HFFc6 (cell line): ENCODE data around the gene NEXMIF. TPM values are rescaled to one million over a fixed set of nuclear protein-coding genes. Genes with fewer than 3 reads are reported as not detected.
A peak's percentile ranks its signal among the peaks of the same experiment; 100 is the strongest.

Source experiments
- DNase-seq: peaks from one replicate; pipeline ENCODE4 v3.0.0-alpha.2; 2018
- H3K27ac Mint-ChIP-seq: 2 replicates; pipeline ENCODE4 v1.8.0; 2020; ENCODE audit warnings: mild to moderate bottlenecking, mixed read lengths
- H3K27me3 Mint-ChIP-seq: 2 replicates; pipeline ENCODE4 v1.8.0; 2021; ENCODE audit warnings: mild to moderate bottlenecking, moderate library complexity, mixed read lengths; ENCODE audit not compliant: insufficient read depth
- H3K36me3 Mint-ChIP-seq: 2 replicates; pipeline ENCODE4 v1.8.0; 2021; ENCODE audit warnings: low read depth, mixed read lengths
- H3K4me1 Mint-ChIP-seq: 2 replicates; pipeline ENCODE4 v1.8.0; 2020; ENCODE audit warnings: low read depth, mixed read lengths
- H3K4me3 Mint-ChIP-seq: 2 replicates; pipeline ENCODE4 v1.8.0; 2020; ENCODE audit warnings: mild to moderate bottlenecking, moderate library complexity, mixed read lengths
- H3K9me3 Mint-ChIP-seq: 2 replicates; pipeline ENCODE4 v1.8.0; 2020; ENCODE audit warnings: mild to moderate bottlenecking, mixed read lengths
- CTCF ChIP-seq: fragments of 200-600 bp; sonication (generic); IDR thresholded peaks from 2 replicates; pipeline ENCODE4 v1.5.0; 2021; ENCODE audit warnings: antibody characterized with exemption, mild to moderate bottlenecking
- total RNA-seq, 6 experiments: library from RNA; stranded (reverse); fragmentation: NEBNext Ultra II Directional; extraction: Animal tissue kit (Norgen Biotek cat#: 25700); gene quantifications; 2 replicates in 1 of 6; 3 replicates in 5 of 6; pipeline ENCODE4 v1.2.3, GENCODE V29; 2021

NEXMIF gene
- total RNA-seq, 6 experiments from 2014 or later: not detected

GRCh38 chrX:74788545-74789086 is 136.6 kb downstream of the NEXMIF start:
- Mint-ChIP-seq H3K4me1 (no peaks in the 10 kb centered on the region), H3K4me3 (no peak overlapping the region), H3K27me3 (no peaks in the 10 kb centered on the region), H3K36me3 (no peaks in the 10 kb centered on the region), H3K27ac (no peak overlapping the region), H3K9me3 (no peaks in the 10 kb centered on the region)
- TF ChIP-seq CTCF: 0 out of 2 replicates have a peak, but pooled peaks have one; percentile 16
- no peak for DNase-seq

- Mint-ChIP-seq H3K36me3 (no peaks in the 10 kb centered on the region), H3K4me3 (no peak overlapping the region), H3K4me1 (no peaks in the 10 kb centered on the region), H3K27me3 (no peaks in the 10 kb centered on the region), H3K27ac (no peak overlapping the region), H3K9me3 (no peaks in the 10 kb centered on the region)
- no peak for TF ChIP-seq CTCF
- no peak for DNase-seq
Measured at GRCh38 chrX:74784629-74785028, 140.6 kb downstream of the NEXMIF start.

- no peak for DNase-seq
- no peak overlapping the region for H3K27ac Mint-ChIP-seq
Measured at GRCh38 chrX:74781507-74782034, 143.7 kb downstream of the NEXMIF start.

GRCh38 chrX:74779175-74779574 is 146.1 kb downstream of the NEXMIF start:
- H3K4me3 Mint-ChIP-seq: no peak overlapping the region
- DNase-seq: no peak
- TF ChIP-seq CTCF: no peak
- H3K9me3 Mint-ChIP-seq: no peaks in the 10 kb centered on the region
- no peak overlapping the region for H3K27ac Mint-ChIP-seq
- no peaks in the 10 kb centered on the region for H3K36me3 Mint-ChIP-seq
- no peaks in the 10 kb centered on the region for H3K4me1 Mint-ChIP-seq
- no peaks in the 10 kb centered on the region for H3K27me3 Mint-ChIP-seq

More at GRCh38 chrX:74781507-74782034, 143.7 kb downstream of the NEXMIF start:
- Mint-ChIP-seq H3K4me3 (no peak overlapping the region), H3K9me3 (no peaks in the 10 kb centered on the region), H3K4me1 (no peaks in the 10 kb centered on the region), H3K36me3 (no peaks in the 10 kb centered on the region), H3K27me3 (no peaks in the 10 kb centered on the region)
- TF ChIP-seq CTCF: no peak

GRCh38 chrX:74774988-74775387 is 150.3 kb downstream of the NEXMIF start:
- no peak for TF ChIP-seq CTCF
- H3K9me3 Mint-ChIP-seq: no peaks in the 10 kb centered on the region
- H3K4me3 Mint-ChIP-seq: no peak overlapping the region
- H3K27me3 Mint-ChIP-seq: peaks cover 1% of the 10 kb centered on the region; the same call in 1 of the 2 replicates
- no peak for DNase-seq
- H3K36me3 Mint-ChIP-seq: no peaks in the 10 kb centered on the region
- H3K4me1 Mint-ChIP-seq: no peaks in the 10 kb centered on the region
- no peak overlapping the region for H3K27ac Mint-ChIP-seq
